Activated CD4-positive, alpha-beta T cell treated with anti-CD3 and anti-CD28 coated beads for 4 hours (primary cell): Measurements from ENCODE around the gene EEFSEC.

Source experiments
- DNase-seq, 2 donors: peaks; one replicate each; pipeline ENCODE4 v3.0.0-alpha.2; 2020

Gene EEFSEC

GRCh38 chr3:128402998-128403397, 249.7 kb downstream of the EEFSEC start:
- no peak for DNase-seq

GRCh38 chr3:128404276-128405068, 251.2 kb downstream of the EEFSEC start:
- no peak for DNase-seq

- DNase-seq = no peak
Measured at GRCh38 chr3:128405554-128406277, 252.4 kb downstream of the EEFSEC start.

GRCh38 chr3:128407247-128407646, 254.0 kb downstream of the EEFSEC start:
- DNase-seq = no peak

GRCh38 chr3:128408012-128408692, 254.9 kb downstream of the EEFSEC start:
- DNase-seq = no peak

GRCh38 chr3:128408693-128409623, 255.7 kb downstream of the EEFSEC start:
- no peak for DNase-seq

- DNase-seq = no peak
Measured at GRCh38 chr3:128409624-128410581, 256.6 kb downstream of the EEFSEC start.

GRCh38 chr3:128410669-128411573, 257.6 kb downstream of the EEFSEC start:
- no peak for DNase-seq

GRCh38 chr3:128411574-128412064, 258.3 kb downstream of the EEFSEC start:
- no peak for DNase-seq

- DNase-seq = no peak
Measured at GRCh38 chr3:128412180-128413002, 259.1 kb downstream of the EEFSEC start.

GRCh38 chr3:128413003-128413370, 259.7 kb downstream of the EEFSEC start:
- DNase-seq = no peak

- no peak for DNase-seq
Measured at GRCh38 chr3:128413413-128414205, 260.3 kb downstream of the EEFSEC start.

GRCh38 chr3:128415200-128415772, 262.0 kb downstream of the EEFSEC start:
- DNase-seq = no peak

GRCh38 chr3:128415773-128416577, 262.7 kb downstream of the EEFSEC start:
- DNase-seq = no peak

GRCh38 chr3:128416578-128417211, 263.4 kb downstream of the EEFSEC start:
- no peak for DNase-seq

- DNase-seq = no peak
Measured at GRCh38 chr3:128418900-128419299, 265.6 kb downstream of the EEFSEC start.

- no peak for DNase-seq
Measured at GRCh38 chr3:128419311-128419710, 266.0 kb downstream of the EEFSEC start.
